Fibroblast of villous mesenchyme (primary cell): Measurements from ENCODE around the gene HECW1. TPM values are rescaled to one million over a fixed set of nuclear protein-coding genes. Genes with fewer than 3 reads are reported as not detected.
"Not testable (repeated sequence)": the region's sequence is repeated elsewhere in the genome, so short reads cannot be mapped to it uniquely, and the experiment has no call there.

Experiments used
- DNase-seq: peaks from one replicate; pipeline ENCODE4 v3.0.0-alpha.2; 2010; ENCODE audit warnings: low read depth
- H3K4me3 ChIP-seq: 2 replicates; pipeline ENCODE4 v1.5.1; 2011; ENCODE audit warnings: low read depth, mild to moderate bottlenecking, low read length
- CTCF ChIP-seq: IDR thresholded peaks from 2 replicates; pipeline ENCODE4 v1.5.1; 2012; ENCODE audit warnings: low read depth, mild to moderate bottlenecking, low read length; ENCODE audit not compliant: insufficient read depth
- total RNA-seq: library from RNA; depleted of rRNA; stranded (reverse); fragments of >200 nt; gene quantifications from 2 replicates; pipeline ENCODE4 v1.2.3, GENCODE V29; 2012

Gene HECW1
- total RNA-seq, 1 donor, result 1.7 TPM

- TF ChIP-seq CTCF, result no peak
- DNase-seq, result no peak
Measured at GRCh38 chr7:43481902-43482678, 369.6 kb downstream of the HECW1 start.

GRCh38 chr7:43482679-43483252 lies 370.3 kb downstream of the HECW1 start:
- no peak for TF ChIP-seq CTCF
- H3K4me3 ChIP-seq, result no peak overlapping the region
- no peak for DNase-seq

More at GRCh38 chr7:43481902-43482678, 369.6 kb downstream of the HECW1 start:
- no peak overlapping the region for H3K4me3 ChIP-seq

GRCh38 chr7:43484678-43485395 lies 372.4 kb downstream of the HECW1 start:
- no peak overlapping the region for H3K4me3 ChIP-seq
- DNase-seq, result no peak
- TF ChIP-seq CTCF, result no peak

GRCh38 chr7:43485580-43485979 lies 373.1 kb downstream of the HECW1 start:
- DNase-seq, result no peak
- H3K4me3 ChIP-seq, result no peak overlapping the region
- no peak for TF ChIP-seq CTCF

GRCh38 chr7:43486008-43486407 lies 373.6 kb downstream of the HECW1 start:
- not testable (repeated sequence) for H3K4me3 ChIP-seq, DNase-seq

- no peak for TF ChIP-seq CTCF
- DNase-seq, result no peak
- H3K4me3 ChIP-seq, result no peak overlapping the region
Measured at GRCh38 chr7:43486634-43487033, 374.2 kb downstream of the HECW1 start.

- TF ChIP-seq CTCF, result no peak
- no peak overlapping the region for H3K4me3 ChIP-seq
- no peak for DNase-seq
Measured at GRCh38 chr7:43487731-43488073, 375.3 kb downstream of the HECW1 start.
